Measurements from ENCODE around the gene SLFN12.
"Not testable (repeated sequence)": the region's sequence is repeated elsewhere in the genome, so short reads cannot be mapped to it uniquely, and the experiment has no call there.

Gene SLFN12

DNA sequence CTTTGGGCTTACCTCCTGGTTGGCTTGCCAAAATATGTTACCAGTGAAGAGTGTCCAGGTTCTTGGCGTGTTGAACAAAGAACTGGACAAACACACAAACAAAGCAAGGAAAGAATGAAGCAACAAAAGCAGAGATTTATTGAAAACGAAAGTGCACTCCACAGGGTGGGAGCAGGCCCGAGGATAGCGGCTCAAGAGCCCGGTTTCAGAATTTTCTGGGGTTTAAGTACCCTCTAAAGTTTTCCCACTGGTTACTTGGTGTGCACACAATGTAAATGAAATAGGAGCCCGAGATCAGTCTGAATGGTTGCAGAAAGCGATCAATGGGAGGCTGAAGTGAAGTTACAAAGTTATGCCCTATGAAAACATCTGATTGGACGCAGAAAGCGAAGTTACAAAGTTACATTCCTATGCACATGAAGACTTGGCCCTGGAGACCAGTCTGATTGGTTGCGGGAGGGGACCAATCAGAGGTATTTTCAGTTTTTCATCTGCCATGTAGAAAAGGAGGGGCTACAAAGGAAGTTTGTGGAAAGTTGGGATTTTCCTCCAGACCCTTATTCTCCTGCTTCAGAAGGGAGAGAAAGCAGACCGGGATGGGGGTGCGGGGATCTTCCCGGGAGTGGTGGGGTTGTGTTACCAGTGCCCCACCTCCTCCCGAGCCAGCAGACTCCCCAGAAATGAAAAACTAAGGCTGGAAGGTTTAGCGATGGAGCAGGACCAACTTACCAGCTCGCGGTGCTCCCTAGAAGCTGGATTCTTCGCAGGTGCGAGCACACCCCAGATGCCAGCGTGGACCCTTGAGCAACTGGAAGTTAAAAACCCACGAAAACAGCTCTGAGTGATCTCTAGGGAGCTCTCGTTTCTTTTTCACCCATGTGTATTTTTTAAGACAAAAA is at the start of gene SLFN12:
Gene SLFN12, minus strand, starts transcription at position 325 of the 899 bp plus-strand sequence. CDS start 9,472 bp downstream, outside the sequence.
- DNase-seq, result peak in 1 of 2 experiments; percentile 41

- DNase-seq, result no peak
Measured at GRCh38 chr17:35479271-35479670, 47.0 kb upstream of the SLFN12 start.

DNA sequence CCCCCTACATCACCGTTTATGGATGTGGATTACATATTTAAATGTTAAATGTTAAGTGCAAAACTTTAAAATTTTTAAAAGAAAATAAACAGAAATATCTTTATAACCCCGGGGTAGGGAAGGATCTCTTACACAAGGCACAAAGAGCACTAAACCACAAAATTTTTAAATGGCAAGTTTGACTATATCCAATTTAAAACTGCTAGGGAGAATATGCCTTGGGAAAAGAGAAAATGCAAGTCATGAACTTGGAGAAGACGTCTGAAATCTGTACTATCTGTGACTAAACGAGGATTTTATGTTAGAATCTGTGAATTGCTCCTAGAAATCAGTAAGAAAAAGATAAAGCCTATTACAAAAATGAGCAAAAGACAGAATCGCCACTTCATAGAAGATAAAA is 44.9 kb upstream of the SLFN12 start:
- DNase-seq, result no peak

DNA sequence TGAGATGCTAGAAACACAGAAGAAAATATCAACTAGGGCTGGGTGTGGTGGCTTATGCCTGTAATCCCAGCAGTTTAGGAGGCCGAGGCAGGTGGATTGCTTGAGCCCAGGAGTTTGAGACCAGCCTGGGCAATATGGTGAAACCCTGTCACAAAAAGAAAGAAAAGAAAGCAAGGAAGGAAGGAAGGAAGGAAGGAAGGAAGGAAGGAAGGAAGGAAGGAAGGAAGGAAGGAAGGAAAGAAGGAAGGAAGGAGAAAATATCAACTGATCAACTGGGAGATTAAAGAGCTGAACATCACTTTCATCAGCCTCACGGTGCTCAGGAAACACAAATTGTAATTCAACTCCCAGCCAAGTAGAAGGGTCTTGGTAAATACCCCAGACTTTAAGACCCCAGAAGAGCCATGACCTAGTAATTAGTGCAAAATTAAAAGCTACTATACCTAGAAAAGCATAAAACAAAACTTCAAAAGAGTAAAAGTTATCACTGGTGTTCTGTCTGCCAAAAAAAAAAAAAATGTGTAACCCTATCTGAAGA is 44.1 kb upstream of the SLFN12 start:
- DNase-seq, result no peak

DNA sequence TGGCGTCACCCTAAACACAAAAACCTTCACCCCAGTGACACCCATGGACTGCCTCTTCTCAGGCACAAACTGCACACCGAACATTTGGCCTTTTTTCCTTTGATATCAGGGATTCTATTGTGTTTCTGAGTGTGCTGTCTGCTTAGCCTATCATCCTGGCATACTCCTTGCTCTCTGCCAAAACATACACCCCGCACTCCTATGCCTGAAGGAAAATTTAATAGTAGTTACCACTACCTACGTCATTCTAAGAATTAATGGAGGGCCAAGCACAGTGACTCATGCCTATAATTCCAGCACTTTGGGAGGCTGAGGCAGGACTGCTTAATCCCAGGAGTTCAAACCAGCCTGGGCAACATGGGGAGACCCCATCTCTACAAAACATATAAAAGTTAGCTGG is 36.2 kb upstream of the SLFN12 start:
- no peak for DNase-seq

GRCh38 chr17:35467824-35468223 is 35.5 kb upstream of the SLFN12 start:
- DNase-seq, result no peak

DNA sequence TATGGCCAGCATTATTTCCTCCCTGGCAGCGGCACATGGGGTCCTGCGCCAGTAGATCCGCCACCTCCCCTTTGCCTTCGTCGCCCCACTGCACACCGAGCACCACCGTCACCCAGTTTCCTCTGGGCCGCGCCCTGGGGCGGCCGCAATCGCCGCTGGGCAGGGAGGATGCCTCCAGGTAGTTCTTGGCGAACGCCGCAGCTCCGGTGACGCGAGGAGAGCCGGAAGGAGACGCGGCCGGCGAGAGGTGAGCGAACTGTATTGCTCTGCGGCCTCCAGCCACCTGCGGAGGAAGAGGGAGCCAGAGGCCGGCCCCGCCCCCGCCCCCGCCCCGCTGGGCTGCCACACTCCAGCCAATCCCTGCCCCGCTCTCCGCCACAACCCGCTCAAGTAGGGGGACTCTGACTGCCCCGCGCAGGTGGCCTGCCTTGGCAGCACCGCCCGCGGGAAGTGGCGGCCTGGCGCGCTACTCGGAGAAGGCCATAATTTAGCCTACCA is 28.1 kb upstream of the SLFN12 start:
- DNase-seq, result peak; percentile 20 to 37

DNA sequence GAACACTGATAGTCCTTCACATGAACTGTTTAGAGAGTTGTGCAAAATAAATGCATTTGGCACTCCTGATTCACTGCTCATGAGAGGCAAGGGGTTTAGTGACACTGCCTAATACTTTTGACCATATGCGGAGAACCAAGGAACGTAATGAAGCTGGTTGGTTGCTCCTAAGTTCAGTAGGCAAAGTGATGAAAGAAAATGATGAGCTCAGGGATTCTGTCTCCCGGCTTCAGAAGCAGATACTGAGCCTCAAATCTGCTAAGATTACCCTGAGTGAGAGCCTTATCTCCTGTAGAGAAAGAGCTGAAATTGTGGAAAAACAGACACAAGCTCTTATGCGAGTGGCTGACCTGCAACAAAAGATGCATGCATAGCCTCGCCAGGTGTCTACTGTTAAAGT is 21.7 kb upstream of the SLFN12 start:
- DNase-seq, result not testable (repeated sequence)

DNA sequence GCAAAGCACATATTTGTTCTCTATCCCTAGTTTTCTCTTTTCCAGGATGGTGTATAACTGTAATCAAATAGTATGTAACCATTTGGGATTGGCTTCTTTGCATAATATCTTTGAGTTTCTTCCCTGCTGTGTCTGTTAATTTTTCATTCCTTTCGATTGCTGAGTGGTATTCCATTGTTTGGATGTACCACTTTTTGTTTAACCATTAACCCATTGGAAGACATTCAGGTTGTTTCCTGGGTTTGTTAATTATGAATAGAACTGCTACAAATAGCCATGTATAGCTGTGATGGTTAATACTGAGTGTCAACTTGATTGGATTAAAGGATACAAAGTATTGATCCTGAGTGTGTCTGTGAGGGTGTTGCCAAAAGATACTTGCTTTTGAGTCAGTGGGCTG is 20.9 kb upstream of the SLFN12 start:
- no peak for DNase-seq

GRCh38 chr17:35449371-35449931 is 17.2 kb upstream of the SLFN12 start:
- no peak for DNase-seq

DNA sequence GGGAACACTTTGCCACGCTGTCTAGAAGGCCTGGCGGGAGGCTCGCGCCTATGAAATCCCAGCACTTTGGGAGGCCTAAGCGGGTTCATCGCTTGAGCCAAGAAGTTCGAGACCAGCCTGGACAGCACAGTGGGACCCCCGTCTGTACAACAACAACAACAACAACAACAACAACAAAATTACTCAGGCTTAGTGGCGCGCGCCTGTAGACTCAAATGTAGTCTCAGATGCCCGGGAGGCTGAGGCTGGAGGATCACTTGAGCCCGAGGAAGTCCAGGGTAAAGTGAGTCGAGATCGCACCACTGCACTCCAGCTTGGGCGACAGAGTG is 16.6 kb upstream of the SLFN12 start:
- no peak for DNase-seq

GRCh38 chr17:35448214-35448898 is 16.1 kb upstream of the SLFN12 start, which contains the start of gene SLFN13:
TSS of gene SLFN13 (minus strand) at chr17:35448766. CDS start at chr17:35445680, 3,086 bp downstream.
- DNase-seq, result peak; percentile 78 to 82

- no peak for DNase-seq
Measured at GRCh38 chr17:35447499-35447898, 15.2 kb upstream of the SLFN12 start.

GRCh38 chr17:35438433-35438832 is 6.1 kb upstream of the SLFN12 start:
- no peak for DNase-seq

DNA sequence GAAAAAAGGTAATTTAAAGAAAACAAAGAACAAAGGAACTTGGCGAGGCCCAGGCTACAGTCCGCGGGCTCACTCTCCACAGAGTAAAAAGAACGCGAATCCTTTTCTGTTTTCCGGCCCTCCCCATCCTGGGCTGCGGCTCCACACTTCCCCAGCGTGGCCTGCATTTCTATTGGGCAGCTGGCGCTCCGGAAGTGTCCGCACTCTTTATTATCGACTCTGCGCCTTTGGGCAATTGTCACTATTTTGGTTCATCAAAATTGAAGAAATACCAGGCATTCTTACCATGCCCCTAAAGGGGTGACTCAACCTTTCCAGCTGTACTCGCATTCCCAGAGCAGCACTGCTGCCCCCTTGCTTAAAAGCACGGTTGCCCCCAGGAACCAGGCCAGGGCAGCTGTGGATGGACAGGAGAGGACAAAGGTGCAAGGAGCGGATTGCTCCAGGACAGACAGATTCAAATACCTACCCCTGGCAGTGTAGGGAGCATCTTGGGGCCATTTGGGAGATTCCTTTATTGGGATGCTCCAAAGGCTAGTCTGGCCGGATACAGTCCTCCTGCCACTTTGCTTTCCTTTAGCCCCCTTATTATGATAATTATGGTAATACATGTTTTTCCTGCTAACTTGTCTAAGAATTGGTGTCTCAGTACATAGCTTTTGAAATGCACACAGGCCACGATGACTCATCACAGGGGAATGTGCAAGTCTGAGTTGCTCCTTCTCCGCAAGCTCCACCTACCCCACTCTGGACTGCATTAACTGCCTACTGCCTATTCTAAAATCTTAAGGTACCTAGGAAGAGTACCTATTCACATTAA is 985 bp upstream of the SLFN12 start:
- peak; percentile 56 to 84 for DNase-seq

DNA sequence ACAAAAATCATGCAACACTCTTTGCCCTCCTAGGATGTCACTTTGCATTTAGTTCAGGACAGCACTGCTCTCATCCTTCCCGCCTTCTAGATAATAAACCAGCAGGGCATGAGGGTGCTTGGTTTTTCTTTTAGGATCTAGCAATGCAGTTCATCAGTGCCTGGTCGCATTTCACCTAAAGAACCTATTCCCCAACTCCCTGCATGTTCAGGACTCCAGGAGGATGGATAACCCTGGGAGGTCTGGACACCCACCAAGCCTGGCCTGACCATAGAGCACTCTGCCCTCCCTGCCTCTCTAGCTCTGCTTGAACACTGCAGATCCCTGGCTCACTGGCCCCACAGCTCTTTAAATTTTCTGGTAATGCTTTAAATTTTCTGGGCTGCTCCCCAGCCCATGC is 2.6 kb downstream of the SLFN12 start:
- no peak for DNase-seq

DNA sequence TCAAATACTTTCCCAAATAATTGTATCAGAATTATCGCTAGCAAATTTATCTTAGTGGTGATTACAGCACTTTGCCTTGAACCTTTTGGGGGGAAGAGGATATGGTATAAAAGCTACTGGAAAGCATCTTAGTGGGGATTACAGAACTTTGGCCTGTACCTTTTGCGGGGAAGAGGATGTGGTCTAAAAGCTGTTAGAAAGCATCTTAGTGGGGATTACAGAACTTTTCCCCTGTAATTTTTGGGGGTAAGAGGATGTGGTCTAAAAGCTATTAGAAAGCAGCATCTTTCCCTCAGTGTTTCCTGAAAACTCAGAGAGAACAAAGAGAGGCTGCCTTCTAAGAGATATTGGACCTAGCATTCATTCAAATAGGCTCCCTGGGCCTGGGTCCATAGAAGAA is 4.1 kb downstream of the SLFN12 start:
- DNase-seq, result no peak

DNA sequence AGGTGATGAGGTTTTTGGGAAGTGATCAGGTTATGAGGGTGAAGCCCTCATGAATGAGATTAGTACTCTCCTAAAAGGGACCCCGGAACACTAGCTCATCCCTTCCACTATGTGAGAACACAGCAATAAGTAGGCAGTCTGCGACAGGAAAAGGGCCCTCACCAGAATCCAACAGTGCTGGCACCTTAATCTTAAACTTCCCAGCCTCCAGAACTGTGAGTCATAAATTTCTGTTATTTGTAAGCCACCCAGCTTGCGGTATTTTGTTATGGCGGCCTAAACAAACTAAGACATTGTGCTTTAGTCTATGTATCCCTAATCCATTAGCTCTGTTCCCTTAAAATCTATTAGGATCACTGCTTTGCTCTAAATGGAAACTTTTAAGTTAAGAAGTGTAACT is 8.5 kb downstream of the SLFN12 start:
- DNase-seq, result no peak

GRCh38 chr17:35421069-35421468 is 11.2 kb downstream of the SLFN12 start:
- DNase-seq, result not testable (repeated sequence)

GRCh38 chr17:35416659-35417058 is 15.6 kb downstream of the SLFN12 start:
- DNase-seq, result no peak

DNA sequence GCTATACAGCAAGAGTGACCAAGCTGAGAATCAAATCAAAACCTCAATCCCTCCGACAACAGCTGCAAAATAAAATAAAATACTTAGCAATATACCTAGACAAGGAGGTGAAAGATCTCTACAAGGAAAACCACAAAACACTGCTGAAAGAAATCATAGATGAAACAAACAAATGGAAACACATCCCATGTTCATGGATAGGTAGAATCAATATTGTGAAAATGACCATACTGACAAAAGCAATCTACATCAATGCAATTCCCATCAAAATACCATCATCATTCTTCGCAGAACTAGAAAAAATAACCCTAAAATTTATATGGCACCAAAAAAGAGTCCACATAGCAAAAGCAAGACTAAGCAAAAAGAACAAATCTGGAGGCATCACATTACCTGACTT is 17.6 kb downstream of the SLFN12 start:
- not testable (repeated sequence) for DNase-seq

- DNase-seq, result no peak
Measured at GRCh38 chr17:35414247-35414646, 18.1 kb downstream of the SLFN12 start.

Measured in stimulated activated CD4-positive, alpha-beta T cell treated with anti-CD3 and anti-CD28 coated beads, Interleukin-4, amount 100 ng/mL, for 4 hours (primary cell).